MM.1S (cell line): ENCODE results near the gene DPH1.

Experiments
- DNase-seq: peaks from one replicate; pipeline ENCODE4 v3.0.0-alpha.2; 2015
- H2AFZ ChIP-seq: fragments of 300-600 bp; sonication (generic); 2 replicates; pipeline ENCODE4 v1.6.0; 2016; ENCODE audit warnings: antibody characterized with exemption, low read length
- H3F3A ChIP-seq: fragments of 300-600 bp; sonication (generic); 2 replicates; pipeline ENCODE4 v1.6.1; 2016; ENCODE audit warnings: mild to moderate bottlenecking, antibody characterized with exemption, low read length, moderate library complexity, mixed read lengths; ENCODE audit not compliant: insufficient read depth
- H3K27ac ChIP-seq: fragments of 300-600 bp; sonication (generic); 2 replicates; pipeline ENCODE4 v1.5.1; 2016; ENCODE audit warnings: mild to moderate bottlenecking, low read length
- H3K27me3 ChIP-seq: fragments of 300-600 bp; sonication (generic); replicated peaks from 2 replicates; pipeline ENCODE4 v1.6.0; 2016; ENCODE audit warnings: low read length; ENCODE audit not compliant: insufficient read depth
- H3K36me3 ChIP-seq: fragments of 300-600 bp; sonication (generic); replicated peaks from 2 replicates; pipeline ENCODE4 v1.6.1; 2016; ENCODE audit warnings: mild to moderate bottlenecking, low read length, mixed read lengths; ENCODE audit not compliant: insufficient read depth
- H3K4me1 ChIP-seq: fragments of 300-600 bp; sonication (generic); 2 replicates; pipeline ENCODE4 v1.6.1; 2016; ENCODE audit warnings: low read length, mixed read lengths
- H3K4me2 ChIP-seq: fragments of 300-600 bp; sonication (generic); 2 replicates; pipeline ENCODE4 v1.6.0; 2016; ENCODE audit warnings: low read depth, low read length
- H3K4me3 ChIP-seq: fragments of 300-600 bp; sonication (generic); 2 replicates; pipeline ENCODE4 v1.5.1; 2016; ENCODE audit warnings: low read length, mixed read lengths
- H3K79me2 ChIP-seq: fragments of 300-600 bp; sonication (generic); 2 replicates; pipeline ENCODE4 v1.6.1; 2016; ENCODE audit warnings: mixed run types, low read length, mixed read lengths
- H3K9ac ChIP-seq: fragments of 300-600 bp; sonication (generic); 2 replicates; pipeline ENCODE4 v1.6.1; 2016; ENCODE audit warnings: low read length, mixed read lengths
- H3K9me2 ChIP-seq: fragments of 300-600 bp; sonication (generic); replicated peaks from 2 replicates; pipeline ENCODE4 v1.6.1; 2016; ENCODE audit warnings: mild to moderate bottlenecking, low read length, mixed read lengths; ENCODE audit not compliant: insufficient read depth
- H3K9me3 ChIP-seq: fragments of 300-600 bp; sonication (generic); replicated peaks from 2 replicates; pipeline ENCODE4 v1.6.1; 2016; ENCODE audit warnings: mild to moderate bottlenecking, low read length, mixed read lengths; ENCODE audit not compliant: insufficient read depth
- H4K20me1 ChIP-seq: fragments of 300-600 bp; sonication (generic); 2 replicates; pipeline ENCODE4 v1.6.1; 2016; ENCODE audit warnings: mild to moderate bottlenecking, low read length, moderate library complexity, mixed read lengths; ENCODE audit not compliant: insufficient read depth
- CTCF ChIP-seq: fragments of 300-600 bp; sonication (generic); IDR thresholded peaks from 2 replicates; pipeline ENCODE4 v1.5.1; 2016; ENCODE audit warnings: antibody characterized with exemption, low read length, mixed read lengths
- EZH2 ChIP-seq: fragments of 300-600 bp; sonication (generic); optimal IDR thresholded peaks from 2 replicates; pipeline ENCODE3; 2017; ENCODE audit warnings: low read depth, mild to moderate bottlenecking, antibody characterized with exemption, low read length, mixed read lengths
- EZH2phosphoT487 ChIP-seq: fragments of 300-600 bp; sonication (generic); IDR thresholded peaks from 2 replicates; pipeline ENCODE4 v1.6.1; 2018; ENCODE audit warnings: antibody characterized with exemption, low read length

The DPH1 gene

DNA sequence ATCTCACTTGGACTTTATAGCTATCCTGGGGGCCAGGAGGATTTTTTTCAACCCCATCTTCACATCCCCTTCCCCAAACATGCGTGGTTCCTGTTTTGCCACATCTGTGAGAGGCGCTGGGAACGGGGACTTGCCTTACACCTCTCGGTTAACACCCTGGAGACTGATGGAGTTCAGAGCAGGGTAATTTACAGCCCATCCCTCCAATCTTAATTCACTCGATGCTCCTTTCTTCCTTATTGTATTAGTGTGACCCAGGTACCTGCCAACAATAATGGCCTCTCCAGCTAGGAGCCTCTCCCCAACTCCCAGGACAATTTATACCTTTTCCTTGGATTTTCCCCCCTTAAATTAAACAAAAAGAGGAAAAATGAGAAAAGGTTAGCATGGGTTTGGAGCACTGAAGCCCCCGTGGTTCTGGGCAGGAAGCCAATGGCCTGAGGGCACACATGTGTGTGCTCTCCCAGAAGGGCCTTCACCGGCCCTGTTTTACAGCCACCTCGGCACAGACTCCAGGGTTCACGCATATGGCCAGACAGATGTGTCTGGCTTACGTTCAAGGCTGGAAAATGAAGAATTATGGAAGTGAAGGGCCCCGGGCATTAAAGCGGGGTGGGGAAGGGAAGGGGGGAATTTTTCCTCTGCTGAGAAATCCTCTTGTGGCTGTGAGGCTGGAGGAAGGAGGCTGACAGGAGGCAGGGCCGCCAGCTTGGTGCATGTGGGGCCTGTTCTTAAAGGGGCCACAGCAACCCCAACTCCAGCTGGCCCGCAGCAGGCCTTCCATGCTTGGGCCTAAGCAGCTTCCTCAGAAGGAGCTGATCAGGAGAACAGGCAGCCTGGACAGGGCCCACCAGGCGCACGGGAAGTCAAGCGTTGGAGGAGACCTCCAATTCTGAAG is 46.4 kb downstream of the DPH1 start:
- TF ChIP-seq EZH2phosphoT487: no peak
- TF ChIP-seq EZH2: no peak
- TF ChIP-seq CTCF: no peak
- no peak overlapping the region for H3K9ac ChIP-seq
- H2AFZ ChIP-seq: no peak overlapping the region
- H3F3A ChIP-seq: no peaks in the 10 kb centered on the region
- no peak overlapping the region for H3K4me2 ChIP-seq
- DNase-seq: no peak
- no peak overlapping the region for H3K4me3 ChIP-seq
- no peaks in the 10 kb centered on the region for H3K9me2 ChIP-seq
- no peaks in the 10 kb centered on the region for H3K27me3 ChIP-seq
- no peaks in the 10 kb centered on the region for H3K4me1 ChIP-seq
- no peak overlapping the region for H3K27ac ChIP-seq
- no peaks in the 10 kb centered on the region for H3K36me3 ChIP-seq
- no peaks in the 10 kb centered on the region for H3K79me2 ChIP-seq
- H3K9me3 ChIP-seq: no peaks in the 10 kb centered on the region
- no peaks in the 10 kb centered on the region for H4K20me1 ChIP-seq

DNA sequence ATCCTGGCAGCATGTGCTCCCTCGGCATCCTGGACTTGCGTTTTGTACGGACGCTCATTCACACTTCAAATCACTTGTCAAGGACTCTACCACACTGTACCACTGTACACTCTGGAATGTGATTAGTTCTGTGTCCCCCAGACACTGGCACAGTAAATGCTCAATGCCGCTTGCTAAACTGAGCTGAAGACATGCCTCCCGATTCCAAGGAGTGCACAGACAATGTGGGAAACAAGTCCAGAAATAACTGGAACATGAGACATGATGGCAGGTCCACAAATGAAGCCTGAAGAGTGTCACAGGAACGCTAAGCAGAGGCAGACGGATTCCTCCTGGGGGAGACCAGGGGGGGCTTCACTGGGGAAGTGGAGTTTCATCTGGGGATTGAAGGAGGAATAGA is 47.1 kb downstream of the DPH1 start:
- no peak overlapping the region for H3K9ac ChIP-seq
- H3K4me2 ChIP-seq: no peak overlapping the region
- no peaks in the 10 kb centered on the region for H3F3A ChIP-seq
- H3K27ac ChIP-seq: no peak overlapping the region
- H2AFZ ChIP-seq: no peak overlapping the region
- no peaks in the 10 kb centered on the region for H3K9me3 ChIP-seq
- no peaks in the 10 kb centered on the region for H3K79me2 ChIP-seq
- H4K20me1 ChIP-seq: no peaks in the 10 kb centered on the region
- no peak overlapping the region for H3K4me3 ChIP-seq
- DNase-seq: no peak
- TF ChIP-seq CTCF (no peak), EZH2 (no peak), EZH2phosphoT487 (no peak)
- H3K9me2 ChIP-seq: no peaks in the 10 kb centered on the region
- no peaks in the 10 kb centered on the region for H3K4me1 ChIP-seq
- H3K36me3 ChIP-seq: no peaks in the 10 kb centered on the region
- H3K27me3 ChIP-seq: no peaks in the 10 kb centered on the region

DNA sequence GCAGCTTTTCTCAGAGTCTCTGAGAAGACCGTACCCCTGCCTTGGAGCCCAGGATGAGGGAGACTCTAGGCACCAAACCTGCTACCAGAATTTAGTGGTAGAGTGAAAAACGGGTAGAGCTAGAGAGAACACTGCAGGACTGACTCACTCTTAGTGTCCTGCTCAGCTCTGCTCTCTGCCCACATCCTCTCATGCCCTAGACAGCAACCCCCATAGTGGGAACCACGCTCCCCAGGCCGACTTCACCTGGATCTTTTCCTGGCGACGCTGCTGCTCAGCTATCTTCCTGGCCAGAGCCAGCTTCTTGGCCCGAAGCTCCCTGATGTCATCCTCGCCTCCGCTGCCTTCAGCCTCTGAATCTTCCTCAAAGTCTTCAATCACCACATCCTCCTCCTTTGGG is 51.6 kb downstream of the DPH1 start:
- no peaks in the 10 kb centered on the region for H3K9me2 ChIP-seq
- no peaks in the 10 kb centered on the region for H3K9me3 ChIP-seq
- no peak overlapping the region for H3K4me3 ChIP-seq
- no peaks in the 10 kb centered on the region for H3K79me2 ChIP-seq
- no peak overlapping the region for H2AFZ ChIP-seq
- no peaks in the 10 kb centered on the region for H3K36me3 ChIP-seq
- H3K4me2 ChIP-seq: no peak overlapping the region
- no peaks in the 10 kb centered on the region for H4K20me1 ChIP-seq
- H3K9ac ChIP-seq: no peak overlapping the region
- no peaks in the 10 kb centered on the region for H3K27me3 ChIP-seq
- DNase-seq: no peak
- no peaks in the 10 kb centered on the region for H3K4me1 ChIP-seq
- no peaks in the 10 kb centered on the region for H3F3A ChIP-seq
- no peak for TF ChIP-seq CTCF
- H3K27ac ChIP-seq: no peak overlapping the region
